ENCODE measurements around the gene IL17RA.

GRCh38 chr22:17116572-17117330 lies 32.0 kb downstream of the IL17RA start:
- no peak for TF ChIP-seq POLR2A (IDR thresholded peaks at IDR 0.05)
- no peak for TF ChIP-seq CTCF (IDR thresholded peaks at IDR 0.05 in 8 of 11, conservative IDR thresholded peaks at IDR 0.05 in 3 of 11)
